22Rv1 (cell line): ENCODE measurements around the gene USP38.

Experiments
- H3K27ac ChIP-seq: fragments of 450-650 bp; 2 replicates; pipeline ENCODE4 v1.5.1; 2017
- ZFX ChIP-seq: fragments of 450-650 bp; IDR thresholded peaks from 2 replicates; pipeline ENCODE4 v1.6.1; 2017; ENCODE audit warnings: antibody characterized with exemption, borderline replicate concordance
- TF ChIP-seq, protein P1 (sequence below): fragments of 450-650 bp; IDR thresholded peaks from 2 replicates; pipeline ENCODE4 v1.5.1; 2017; ENCODE audit warnings: mild to moderate bottlenecking

The USP38 gene

DNA sequence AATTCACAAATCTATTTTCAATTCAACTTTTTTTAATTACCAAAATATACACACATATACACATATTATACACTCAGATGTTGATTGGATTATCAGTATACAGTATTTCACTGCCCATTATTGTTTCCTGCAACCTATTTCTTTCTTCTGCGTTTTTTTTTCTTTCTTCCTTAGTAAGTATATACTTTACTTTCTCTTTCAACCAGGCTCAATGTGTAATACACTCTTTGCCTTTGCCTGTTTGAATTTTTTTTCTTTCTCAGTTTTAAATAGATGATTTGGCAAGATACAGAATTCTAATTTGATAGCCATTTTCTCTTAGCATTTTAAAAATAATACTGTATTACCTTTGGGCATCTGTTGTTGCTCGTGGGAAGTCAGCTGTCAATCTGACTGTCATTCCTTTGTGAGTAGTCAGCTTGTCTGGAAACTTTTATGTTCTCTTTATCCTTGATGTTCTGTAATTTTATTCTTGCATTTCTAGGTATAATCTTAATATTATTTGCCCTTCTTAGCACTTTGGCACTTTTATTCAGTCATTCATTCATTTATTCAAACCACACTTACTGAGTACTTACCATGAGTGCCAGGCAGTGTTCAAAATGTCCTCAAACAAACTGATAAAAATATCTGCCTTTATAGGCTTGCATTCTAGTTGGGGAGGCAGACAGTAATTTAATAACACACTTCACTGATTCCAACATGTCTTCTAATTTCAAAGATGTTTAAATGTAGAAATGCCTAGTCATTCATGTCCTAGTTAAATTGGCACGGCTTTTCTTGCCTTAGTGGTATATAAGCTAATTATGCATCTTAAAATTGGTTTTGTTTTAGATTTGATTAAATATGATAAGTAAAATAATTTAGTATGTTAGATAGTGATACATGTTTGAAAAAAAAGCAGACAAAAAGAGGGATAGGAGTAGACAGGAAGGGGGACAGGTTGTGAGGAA lies 3.7 kb downstream of the USP38 start:
- H3K27ac ChIP-seq = no peak overlapping the region
- no peak for TF ChIP-seq ZFX
- TF ChIP-seq, protein P1, sequence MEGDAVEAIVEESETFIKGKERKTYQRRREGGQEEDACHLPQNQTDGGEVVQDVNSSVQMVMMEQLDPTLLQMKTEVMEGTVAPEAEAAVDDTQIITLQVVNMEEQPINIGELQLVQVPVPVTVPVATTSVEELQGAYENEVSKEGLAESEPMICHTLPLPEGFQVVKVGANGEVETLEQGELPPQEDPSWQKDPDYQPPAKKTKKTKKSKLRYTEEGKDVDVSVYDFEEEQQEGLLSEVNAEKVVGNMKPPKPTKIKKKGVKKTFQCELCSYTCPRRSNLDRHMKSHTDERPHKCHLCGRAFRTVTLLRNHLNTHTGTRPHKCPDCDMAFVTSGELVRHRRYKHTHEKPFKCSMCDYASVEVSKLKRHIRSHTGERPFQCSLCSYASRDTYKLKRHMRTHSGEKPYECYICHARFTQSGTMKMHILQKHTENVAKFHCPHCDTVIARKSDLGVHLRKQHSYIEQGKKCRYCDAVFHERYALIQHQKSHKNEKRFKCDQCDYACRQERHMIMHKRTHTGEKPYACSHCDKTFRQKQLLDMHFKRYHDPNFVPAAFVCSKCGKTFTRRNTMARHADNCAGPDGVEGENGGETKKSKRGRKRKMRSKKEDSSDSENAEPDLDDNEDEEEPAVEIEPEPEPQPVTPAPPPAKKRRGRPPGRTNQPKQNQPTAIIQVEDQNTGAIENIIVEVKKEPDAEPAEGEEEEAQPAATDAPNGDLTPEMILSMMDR = no peak

DNA sequence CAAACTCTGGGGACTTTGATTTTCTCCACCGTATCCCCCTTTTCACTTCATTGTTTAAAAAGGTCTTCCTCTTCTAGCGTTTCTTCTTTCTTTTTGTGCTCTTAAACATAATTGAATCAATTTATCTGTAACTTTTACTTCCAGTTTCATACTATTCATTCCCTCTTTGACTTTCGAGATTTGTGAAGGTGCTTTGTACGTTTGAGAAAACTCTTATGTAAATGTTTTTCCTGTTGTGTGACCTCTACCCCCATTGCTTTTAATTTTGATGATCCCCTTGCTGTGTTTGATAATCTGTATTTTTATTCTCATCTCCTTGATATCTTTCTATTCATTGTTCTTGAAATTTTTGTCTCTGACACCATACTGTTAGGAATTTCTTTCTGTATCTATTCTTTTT lies 4.8 kb downstream of the USP38 start:
- no peak overlapping the region for H3K27ac ChIP-seq
- TF ChIP-seq ZFX = no peak
- TF ChIP-seq, protein P1 = no peak

DNA sequence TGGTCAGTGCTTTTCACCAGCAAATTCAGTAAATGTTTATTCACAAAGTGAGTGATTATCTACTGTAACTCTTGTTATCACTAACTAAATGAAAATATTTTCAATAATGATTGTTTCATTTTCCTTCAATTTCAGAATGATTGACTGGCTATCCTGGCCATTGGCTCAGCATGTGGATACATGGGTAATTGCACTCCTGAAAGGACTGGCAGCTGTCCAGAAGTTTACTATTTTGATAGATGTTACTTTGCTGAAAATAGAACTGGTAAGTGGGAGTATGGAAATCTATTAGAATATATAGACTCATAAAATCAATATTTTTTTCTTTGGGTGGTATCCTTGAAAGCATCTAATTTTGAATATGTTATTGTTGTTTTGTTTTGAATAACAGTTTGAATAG lies 10.9 kb downstream of the USP38 start:
- no peak overlapping the region for H3K27ac ChIP-seq
- TF ChIP-seq, protein P1 = no peak
- no peak for TF ChIP-seq ZFX

DNA sequence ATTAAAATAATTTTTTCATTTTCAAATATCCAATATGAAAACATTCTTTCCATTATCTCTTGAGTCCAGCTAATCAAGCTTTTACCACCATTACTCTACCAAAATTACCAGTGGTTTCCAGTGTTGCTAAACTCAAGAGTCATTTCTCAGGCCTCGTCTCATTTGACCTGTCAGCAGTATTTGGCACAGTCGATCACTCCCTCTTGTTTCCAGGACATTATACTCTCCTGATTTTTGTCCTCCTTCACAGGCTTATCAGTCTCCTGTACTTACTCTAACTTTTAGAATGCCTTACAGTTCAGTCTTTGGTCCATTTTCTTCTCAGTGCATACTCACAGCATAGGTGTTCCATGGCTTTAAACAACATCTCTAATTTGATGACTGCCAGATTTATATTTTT lies 11.6 kb downstream of the USP38 start:
- TF ChIP-seq, protein P1 = no peak
- no peak for TF ChIP-seq ZFX
- no peak overlapping the region for H3K27ac ChIP-seq

DNA sequence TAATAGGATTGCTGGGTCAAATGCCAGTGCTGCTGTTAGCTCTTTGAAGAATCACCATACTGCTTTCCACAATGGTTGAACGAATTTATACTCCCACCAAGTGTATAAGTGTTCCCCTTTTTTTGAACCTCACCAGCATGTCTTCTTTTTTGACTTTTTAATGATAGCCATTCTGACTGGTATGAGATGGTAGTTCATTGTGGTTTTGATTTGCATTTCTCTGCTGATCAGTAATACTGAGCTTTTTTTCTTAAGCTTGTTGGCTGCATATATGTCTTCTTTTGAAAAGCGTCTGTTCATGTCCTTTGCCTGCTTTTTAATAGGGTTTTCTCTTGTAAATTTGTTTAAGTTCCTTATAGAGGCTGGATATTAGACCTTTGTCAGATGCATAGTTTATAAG lies 14.8 kb downstream of the USP38 start:
- TF ChIP-seq ZFX = no peak
- TF ChIP-seq, protein P1 = no peak
- no peak overlapping the region for H3K27ac ChIP-seq

DNA sequence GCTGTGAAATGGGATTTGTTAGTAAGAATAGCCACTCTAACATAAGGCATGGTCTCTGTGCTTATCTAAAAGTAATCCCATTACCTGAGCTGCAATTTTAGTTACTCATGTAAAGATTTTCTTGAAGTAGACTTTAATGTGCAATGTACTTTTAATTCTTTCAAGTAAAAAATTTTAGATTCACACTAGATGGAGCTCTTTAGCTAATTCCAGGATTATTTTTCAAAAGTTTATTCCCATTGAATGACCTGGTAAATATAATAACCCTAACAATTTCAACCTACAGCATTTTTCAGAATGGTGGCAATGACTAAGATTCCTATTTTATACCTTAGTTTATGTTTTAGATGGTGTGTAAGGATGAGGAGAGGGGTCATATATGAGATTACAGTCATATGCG lies 18.1 kb downstream of the USP38 start:
- H3K27ac ChIP-seq = no peak overlapping the region

More for the DNA sequence above, 18.1 kb downstream of the USP38 start:
- TF ChIP-seq, protein P1 = peak; percentile 22; the same call in 1 of the 2 replicates
- TF ChIP-seq ZFX = no peak
